Ovary (tissue), 9 donors: ENCODE data around the gene RPN2. TPM values are rescaled to one million over a fixed set of nuclear protein-coding genes. Genes with fewer than 3 reads are reported as not detected.

Experiments used
- DNase-seq, 5 donors: peaks; one replicate each; pipeline ENCODE4 v3.0.0-alpha.2; 2019 to 2020
- H3K27ac ChIP-seq, 2 donors: fragments of 200-600 bp; one replicate each; pipeline versions ENCODE4 v1.5.1 to v1.8.0; 2019 to 2022
- H3K27me3 ChIP-seq: fragments of 200-600 bp; one replicate; pipeline ENCODE4 v1.8.0; 2022
- H3K36me3 ChIP-seq: fragments of 200-600 bp; sonication (generic); one replicate; pipeline ENCODE4 v1.5.1; 2019
- H3K4me1 ChIP-seq: one replicate; pipeline ENCODE4 v1.8.1; 2013; ENCODE audit warnings: mild to moderate bottlenecking, moderate library complexity; ENCODE audit not compliant: insufficient read depth
- H3K4me3 ChIP-seq: fragments of 200-600 bp; sonication (generic); one replicate; pipeline ENCODE4 v1.5.1; 2017
- H3K9me3 ChIP-seq, 2 donors: fragments of 200-600 bp in 1 of 2; sonication (generic) in 1 of 2; one replicate each; pipeline versions ENCODE4 v1.5.1 to v1.8.1; 2013 to 2019; ENCODE audit warnings: mild to moderate bottlenecking in 1 of 2, moderate library complexity in 1 of 2
- EP300 ChIP-seq: sonication (generic); formaldehyde crosslinking; IDR thresholded peaks from one replicate; pipeline ENCODE4 v1.6.1; 2017; ENCODE audit warnings: antibody characterized with exemption
- POLR2A ChIP-seq: fragments of 450-650 bp; IDR thresholded peaks from one replicate; pipeline ENCODE4 v1.6.1; 2017; ENCODE audit warnings: antibody characterized with exemption, mild to moderate bottlenecking, moderate library complexity
- WGBS, 3 donors: extraction: QIAGEN DNeasy Blood & Tissue Kit in 1 of 3; methylation state at CpG; one replicate each; pipeline versions ENCODE4 v1.1.5 to v1.1.7; 2013 to 2017; 5-methylcytosine and 5-hydroxymethylcytosine counted together
- intact Hi-C, 4 donors: fragments of 100-400 bp; cut with DNase I; formaldehyde crosslinking; loops; one replicate each; pipeline versions ENCODE4 v1.11.0 to v1.15.1; 2022 to 2023
- polyA plus RNA-seq, 2 donors: library from polyadenylated mRNA; stranded (reverse); fragments of 200-250 nt in 1 of 2; fragments of 350-450 nt in 1 of 2; fragmentation: Illumina TruSeq in 1 of 2; extraction: RNeasy Lipid Tissue Mini Kit (QIAGEN cat#74804) in 1 of 2; gene quantifications; one replicate each; pipeline ENCODE4 v1.2.3, GENCODE V29; 2013 to 2014
- total RNA-seq, 7 donors: library from RNA; depleted of rRNA in 2 of 7; stranded (reverse); fragments of >200 nt in 2 of 7; fragmentation: NEBNext Ultra II Directional in 3 of 7; extraction: Animal tissue kit (Norgen Biotek cat#: 25700) in 3 of 7; gene quantifications; one replicate each; pipeline versions ENCODE4 v1.1.0 to v1.2.4, GENCODE V29; 2016 to 2023
- TF ChIP-seq, protein P1 (sequence below), 3 donors: fragments of 450-650 bp in 2 of 3; fragments of 200-600 bp in 1 of 3; IDR thresholded peaks; one replicate each; pipeline versions ENCODE4 v1.5.1 to v1.8.0; 2016 to 2022; ENCODE audit warnings: antibody characterized with exemption in 3 of 3, mild to moderate bottlenecking in 1 of 3
- donor health status: DM: no; HTN: no; CAD: no; lungs with moderate emphysema.
- donor health status: DM: no; HTN: no; CAD: no.
- donor health status: Bipolar disorder and iron deficiency.
- donor health status: DM: yes; HTN: yes; CAD: no.
- donor health status: DM: no; HTN: no; CAD: no.
- donor health status: DM: yes; HTN: yes; CAD: no.

RPN2 gene
- total and polyA plus RNA-seq, 9 donors, result 58.3 to 213 (median 102) TPM

DNA sequence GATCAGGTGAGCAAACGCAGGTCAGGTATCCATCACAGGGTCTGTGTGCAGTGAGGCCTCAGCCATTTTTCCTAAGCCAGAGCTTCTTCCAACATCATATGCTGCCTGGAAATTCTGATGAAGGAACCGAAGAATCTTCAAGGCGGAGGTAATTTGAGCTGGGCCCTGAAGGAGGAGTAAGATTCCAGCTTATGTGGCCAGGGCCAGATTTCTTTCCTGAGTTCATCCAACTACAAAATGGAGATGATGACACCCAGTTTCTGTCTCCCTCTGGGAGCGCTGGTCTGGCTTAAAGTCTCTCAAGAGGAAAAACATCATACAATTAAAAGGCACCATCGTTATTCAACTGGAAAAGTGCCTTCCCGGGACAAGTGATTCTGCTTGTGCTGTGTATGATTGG is 103.4 kb downstream of the RPN2 start:
- Histone ChIP-seq H3K27me3 (no peaks in the 10 kb centered on the region), H3K36me3 (no peaks in the 10 kb centered on the region), H3K9me3 (no peaks in the 10 kb centered on the region), H3K4me1 (peaks cover 2% of the 10 kb centered on the region), H3K4me3 (no peak overlapping the region), H3K27ac (no peak overlapping the region)
- TF ChIP-seq, protein P1, sequence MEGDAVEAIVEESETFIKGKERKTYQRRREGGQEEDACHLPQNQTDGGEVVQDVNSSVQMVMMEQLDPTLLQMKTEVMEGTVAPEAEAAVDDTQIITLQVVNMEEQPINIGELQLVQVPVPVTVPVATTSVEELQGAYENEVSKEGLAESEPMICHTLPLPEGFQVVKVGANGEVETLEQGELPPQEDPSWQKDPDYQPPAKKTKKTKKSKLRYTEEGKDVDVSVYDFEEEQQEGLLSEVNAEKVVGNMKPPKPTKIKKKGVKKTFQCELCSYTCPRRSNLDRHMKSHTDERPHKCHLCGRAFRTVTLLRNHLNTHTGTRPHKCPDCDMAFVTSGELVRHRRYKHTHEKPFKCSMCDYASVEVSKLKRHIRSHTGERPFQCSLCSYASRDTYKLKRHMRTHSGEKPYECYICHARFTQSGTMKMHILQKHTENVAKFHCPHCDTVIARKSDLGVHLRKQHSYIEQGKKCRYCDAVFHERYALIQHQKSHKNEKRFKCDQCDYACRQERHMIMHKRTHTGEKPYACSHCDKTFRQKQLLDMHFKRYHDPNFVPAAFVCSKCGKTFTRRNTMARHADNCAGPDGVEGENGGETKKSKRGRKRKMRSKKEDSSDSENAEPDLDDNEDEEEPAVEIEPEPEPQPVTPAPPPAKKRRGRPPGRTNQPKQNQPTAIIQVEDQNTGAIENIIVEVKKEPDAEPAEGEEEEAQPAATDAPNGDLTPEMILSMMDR (IDR thresholded peaks at IDR 0.05), result peak in 2 of 3 donors; percentile 46 to 63
- TF ChIP-seq POLR2A, result no peak
- peak in 1 of 5 donors; percentile 64 for DNase-seq
- intact Hi-C loops, result loop anchor here in 2 of 4 donors (5.0 kb wide), 1 partner anchor 100 kb away; no protein-coding TSS in a partner anchor
- WGBS, 3 donors, result 13 to 24% (median 23%) methylated on average over 6 of the region's 6 CpGs

GRCh38 chr20:37283530-37284195 is 104.5 kb downstream of the RPN2 start:
- Histone ChIP-seq H3K27ac (no peak overlapping the region), H3K4me1 (no peaks in the 10 kb centered on the region), H3K9me3 (no peaks in the 10 kb centered on the region), H3K4me3 (no peak overlapping the region), H3K36me3 (no peaks in the 10 kb centered on the region), H3K27me3 (no peaks in the 10 kb centered on the region)
- 77 to 89% (median 86%) methylated on average over 9 of the region's 9 CpGs for WGBS, 3 donors
- intact Hi-C loops, result loop anchor here in 2 of 4 donors (5.0 kb wide), 1 partner anchor 99 kb away; no protein-coding TSS in a partner anchor
- TF ChIP-seq POLR2A (no peak), EP300 (no peak)
- TF ChIP-seq, protein P1 (IDR thresholded peaks at IDR 0.05), result no peak
- no peak for DNase-seq

- Histone ChIP-seq H3K27me3 (no peaks in the 10 kb centered on the region), H3K36me3 (no peaks in the 10 kb centered on the region), H3K4me1 (peaks cover 2% of the 10 kb centered on the region), H3K27ac (no peak overlapping the region), H3K4me3 (no peak overlapping the region), H3K9me3 (no peaks in the 10 kb centered on the region)
- DNase-seq, result no peak
- TF ChIP-seq, protein P1 (IDR thresholded peaks at IDR 0.05), result no peak
- no peak for TF ChIP-seq EP300
- TF ChIP-seq POLR2A, result no peak
- WGBS, 3 donors, result 88 to 91% (median 90%) methylated on average over 6 of the region's 6 CpGs
- intact Hi-C loops, result loop anchor here in 3 of 4 donors (5.0 kb wide), 2 partner anchors 53 to 98 kb away; no protein-coding TSS in a partner anchor
Observed at GRCh38 chr20:37284691-37285161, 105.6 kb downstream of the RPN2 start.

DNA sequence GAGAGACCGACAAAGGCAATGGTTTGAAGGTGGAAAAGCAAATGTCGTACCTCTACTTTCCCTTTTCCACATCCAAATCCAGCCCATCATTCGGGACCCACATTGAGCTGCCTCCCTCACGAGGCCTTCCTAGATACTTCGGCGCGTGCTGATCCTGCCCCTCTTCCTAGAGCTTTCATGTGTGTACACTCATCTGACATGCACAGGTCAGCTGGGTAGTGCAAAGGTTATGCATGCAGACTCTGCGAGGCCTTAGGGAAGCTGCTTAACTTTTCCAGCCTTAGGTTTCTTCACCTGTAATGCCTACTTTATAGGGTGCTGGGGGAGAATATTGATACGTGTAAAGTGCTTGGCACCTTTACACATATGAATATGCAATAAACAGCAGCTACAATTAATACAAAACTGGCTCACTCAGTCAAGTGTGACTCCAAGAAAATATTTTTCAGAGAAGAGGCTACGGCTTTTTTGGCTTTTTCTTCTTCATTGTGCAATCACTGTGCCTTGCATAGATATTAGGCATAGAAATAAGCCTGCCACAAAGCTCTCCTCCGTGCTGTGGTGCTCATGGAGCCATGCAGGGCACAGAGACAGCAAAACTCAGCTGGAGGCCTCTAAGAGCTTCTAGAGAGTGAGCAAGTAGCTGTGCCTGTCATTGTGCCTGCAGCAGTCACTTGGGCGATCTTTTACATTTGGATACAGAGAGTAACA is 106.7 kb downstream of the RPN2 start:
- Histone ChIP-seq H3K4me3 (no peak overlapping the region), H3K9me3 (no peaks in the 10 kb centered on the region), H3K36me3 (no peaks in the 10 kb centered on the region), H3K27ac (no peak overlapping the region), H3K27me3 (no peaks in the 10 kb centered on the region), H3K4me1 (peaks cover 2% of the 10 kb centered on the region)
- TF ChIP-seq POLR2A (no peak), EP300 (no peak)
- TF ChIP-seq, protein P1 (IDR thresholded peaks at IDR 0.05), result no peak
- WGBS, 3 donors, result 66 to 77% (median 74%) methylated on average over 12 of the region's 12 CpGs
- DNase-seq, result no peak
- intact Hi-C loops, result loop anchor here in 2 of 4 donors (5.0 kb wide), 2 partner anchors 51 to 96 kb away; no protein-coding TSS in a partner anchor
